GM21619 (cell line): ENCODE results near the gene OGFR.

Source experiments
- ATAC-seq: cut with Tn5 transposase; IDR thresholded peaks from one replicate; pipeline ENCODE4 v1.9.1; 2021; ENCODE audit not compliant: unreplicated experiment

Gene OGFR

DNA sequence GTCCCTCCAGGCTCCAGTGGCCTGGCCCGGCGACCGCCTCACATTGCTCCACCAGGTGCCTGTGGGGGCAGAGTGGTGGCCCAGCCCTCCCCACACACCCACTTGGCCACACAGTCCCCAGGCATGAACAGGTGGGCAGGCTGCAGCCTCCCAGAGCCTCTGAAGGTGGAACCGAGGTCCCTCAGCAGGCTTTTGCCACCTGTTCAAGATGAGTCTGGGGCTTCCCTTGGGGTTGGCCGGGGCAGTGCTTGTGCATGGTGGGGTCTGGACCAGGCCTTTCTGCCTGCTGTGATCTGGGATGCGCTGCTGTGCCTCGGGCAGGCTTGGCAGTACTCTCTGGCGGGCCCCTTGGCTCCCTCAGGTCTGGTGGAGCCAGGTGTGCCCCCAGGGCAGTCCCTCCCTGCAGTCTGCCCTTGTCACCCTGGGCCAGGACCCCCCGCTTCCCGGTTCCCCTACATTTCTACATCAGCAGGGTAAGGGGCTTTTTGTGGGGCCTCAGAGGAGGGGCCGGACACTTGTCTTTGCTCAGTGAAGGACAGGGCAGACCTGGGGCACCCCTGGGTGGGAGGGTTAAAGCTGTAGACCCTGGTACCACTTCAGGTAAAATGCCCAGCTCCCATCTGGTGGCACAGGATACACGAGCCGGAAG is 9.5 kb downstream of the OGFR start:
- no peak for ATAC-seq

- ATAC-seq = no peak
These were observed 10.1 kb downstream of the OGFR start for GRCh38 chr20:62814709-62815065.

GRCh38 chr20:62815066-62815991 is 10.7 kb downstream of the OGFR start:
- no peak for ATAC-seq

DNA sequence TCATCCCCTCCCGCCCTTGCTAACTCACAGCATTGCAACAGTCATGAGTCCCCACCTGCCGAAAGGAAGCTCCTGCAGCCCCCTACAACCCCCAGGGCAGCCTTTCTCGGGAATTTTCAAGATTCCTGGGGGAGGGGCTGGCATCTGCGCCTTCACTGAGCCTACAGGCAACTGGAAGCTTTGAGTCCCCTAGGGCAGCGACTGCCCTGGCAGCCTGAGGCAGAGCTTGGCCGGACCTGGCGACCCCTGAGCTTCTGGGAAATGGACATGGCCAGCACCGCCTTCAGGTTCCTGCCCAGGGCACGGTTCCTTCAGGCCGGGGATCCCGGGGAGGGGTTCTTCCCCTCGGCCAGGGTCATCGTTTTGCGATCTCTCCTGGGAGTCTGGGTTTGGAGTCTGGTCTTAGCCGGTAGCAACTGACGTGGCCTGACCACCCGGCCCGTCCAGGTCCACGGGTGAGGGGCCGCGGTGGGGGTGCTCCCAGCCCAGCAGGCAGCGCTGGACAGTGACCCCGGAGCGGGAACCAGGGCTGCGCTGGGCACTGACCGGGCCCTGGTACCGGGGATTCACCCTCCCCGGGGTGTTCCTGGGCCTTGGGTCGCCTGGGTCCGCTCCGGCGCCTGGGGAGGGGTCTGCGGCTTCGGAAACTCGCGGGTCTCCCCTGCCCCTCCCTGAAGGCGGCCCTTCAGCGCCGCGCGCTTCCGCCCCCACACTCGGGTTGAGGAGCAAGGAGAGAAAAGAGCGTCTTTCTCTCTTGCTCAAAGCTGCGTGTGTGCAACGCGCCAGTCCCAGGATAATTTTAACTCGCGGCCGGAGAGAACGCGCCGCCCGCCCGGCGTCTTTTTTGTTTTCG is 11.6 kb downstream of the OGFR start:
- ATAC-seq = no peak

GRCh38 chr20:62816884-62817873 is 12.5 kb downstream of the OGFR start, which contains the start of gene COL9A3:
COL9A3 (plus strand) TSS chr20:62817050; CDS start chr20:62817065, 15 bp downstream.
- no peak for ATAC-seq

DNA sequence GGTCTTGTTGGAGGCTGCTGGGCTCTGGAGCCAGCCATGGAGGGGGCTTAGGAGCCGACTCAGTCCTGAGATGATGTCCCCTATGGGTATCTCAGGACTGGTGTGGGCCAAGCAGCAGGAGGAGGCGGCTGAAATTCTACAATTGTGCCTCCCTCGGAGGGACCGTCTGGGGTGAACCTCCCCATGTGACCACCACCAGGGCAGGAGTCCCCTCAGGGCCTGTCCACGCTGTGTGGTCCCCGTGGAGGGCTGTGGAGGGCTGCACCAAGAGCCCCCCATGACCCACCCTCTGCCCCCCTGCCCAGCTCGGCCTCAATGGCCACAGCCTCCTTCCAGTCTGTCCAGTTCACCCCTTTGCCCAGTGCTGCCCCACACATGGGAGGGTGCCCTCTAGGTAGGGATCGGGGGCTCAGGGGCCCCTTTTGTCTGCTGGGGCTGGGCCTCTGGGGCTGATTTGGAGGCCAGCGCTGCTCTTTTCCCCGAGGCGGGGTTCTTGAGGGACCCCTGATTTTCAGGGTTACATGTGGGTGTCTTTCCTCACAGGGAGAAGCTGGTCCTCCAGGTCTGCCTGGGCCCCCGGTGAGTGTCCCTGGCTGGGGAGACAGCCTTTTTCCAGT is 13.4 kb downstream of the OGFR start:
- no peak for ATAC-seq

DNA sequence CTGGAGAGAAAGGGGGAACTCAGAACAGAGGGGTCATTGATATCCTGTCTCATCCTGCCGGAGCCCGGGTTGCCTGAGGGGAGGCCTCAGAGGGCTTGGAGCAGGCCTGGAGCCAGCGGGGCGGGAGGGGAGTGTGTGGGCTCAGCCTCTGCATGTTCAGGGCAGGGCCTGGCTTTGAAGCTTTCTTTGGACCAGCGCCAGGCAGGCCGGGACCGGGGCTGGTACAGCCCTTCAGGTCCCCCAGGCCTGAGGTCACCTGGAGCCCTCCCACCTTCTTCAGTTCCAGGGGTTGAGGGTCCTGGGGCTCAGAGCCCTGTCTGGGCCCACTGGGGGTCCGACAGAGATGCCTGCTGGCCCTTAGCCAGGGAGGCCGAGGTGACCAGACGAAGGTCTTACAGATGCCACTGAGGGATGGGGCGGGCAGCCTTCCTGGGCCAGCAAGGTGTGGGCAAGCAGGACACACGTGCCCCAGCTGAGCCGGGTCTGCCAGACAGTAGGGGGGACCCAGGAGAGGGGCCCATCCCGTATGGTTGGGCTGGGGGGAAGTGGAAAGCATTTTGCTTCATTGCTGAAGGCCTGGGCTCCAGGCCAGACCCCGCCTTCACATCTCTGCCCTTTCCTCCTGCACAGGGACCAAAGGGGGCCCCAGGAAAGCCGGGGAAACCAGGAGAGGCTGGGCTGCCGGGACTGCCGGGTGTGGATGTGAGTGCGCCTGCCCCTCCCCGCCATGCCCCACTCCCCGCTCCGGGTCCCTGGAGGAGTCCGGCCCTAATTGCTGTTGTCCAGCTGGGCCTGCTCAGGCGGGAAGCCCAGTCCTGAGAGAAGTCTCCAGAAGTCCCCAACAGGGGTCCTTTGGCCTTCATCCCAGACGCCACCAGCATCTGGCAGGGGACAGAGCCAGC is 14.2 kb downstream of the OGFR start:
- ATAC-seq = no peak

DNA sequence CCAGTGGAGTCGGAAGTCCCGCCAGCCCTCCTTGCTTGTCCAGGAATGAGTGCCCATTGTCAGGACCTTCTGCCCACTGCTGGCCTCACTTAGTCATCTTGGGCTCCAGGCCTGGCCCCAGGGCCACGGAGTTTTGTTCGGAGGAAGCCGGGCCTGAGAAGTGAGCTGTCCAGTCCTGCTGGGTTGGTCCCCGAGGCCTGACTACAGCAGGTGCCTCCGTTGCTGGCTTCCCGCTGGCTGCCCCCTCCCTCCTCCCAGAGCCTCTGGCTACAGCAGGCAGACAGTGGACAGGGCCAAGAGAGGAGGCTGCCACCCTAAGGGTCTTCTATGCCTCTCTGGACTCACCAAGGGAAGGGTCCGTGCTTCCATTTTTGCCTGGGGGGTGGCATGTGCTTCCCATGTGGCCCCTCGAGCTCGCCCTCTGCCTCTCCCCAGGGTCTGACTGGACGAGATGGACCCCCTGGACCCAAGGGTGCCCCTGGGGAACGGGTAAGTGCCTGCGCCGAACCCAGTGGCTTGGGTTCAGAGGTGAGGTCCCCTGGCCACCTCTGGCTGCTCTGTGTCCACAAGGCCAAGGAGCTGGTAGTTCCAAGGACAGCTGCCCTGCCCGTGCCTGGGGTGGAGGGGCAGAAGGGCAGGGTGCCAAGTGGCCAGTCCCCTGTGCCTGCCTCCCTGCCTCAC is 15.0 kb downstream of the OGFR start:
- no peak for ATAC-seq

- no peak for ATAC-seq
These were observed 15.8 kb downstream of the OGFR start for GRCh38 chr20:62820208-62820961.

- no peak for ATAC-seq
These were observed 16.5 kb downstream of the OGFR start for GRCh38 chr20:62820962-62821725.

DNA sequence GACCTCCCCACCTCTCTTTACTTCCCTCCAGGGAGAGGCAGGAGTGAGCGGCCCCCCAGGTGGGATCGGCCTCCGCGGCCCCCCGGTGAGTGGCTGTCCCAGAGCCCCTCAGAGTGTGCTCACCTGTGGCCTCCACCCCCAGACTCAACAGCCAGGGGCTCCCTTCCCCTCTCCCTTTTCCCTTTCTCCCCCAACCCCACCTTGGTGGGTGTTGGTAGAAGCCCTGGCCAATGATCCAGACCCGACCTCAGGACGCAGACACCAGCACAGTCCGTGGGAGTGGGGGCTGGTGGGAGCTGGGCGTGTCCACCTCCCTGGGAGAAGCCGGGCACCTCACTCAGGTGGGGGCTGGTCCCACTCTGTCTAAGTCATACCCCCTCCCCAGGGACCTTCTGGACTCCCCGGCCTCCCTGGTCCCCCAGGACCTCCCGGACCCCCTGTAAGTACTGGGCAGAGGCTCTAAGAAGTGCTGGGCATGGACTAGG is 17.1 kb downstream of the OGFR start:
- ATAC-seq = no peak

- ATAC-seq = no peak
These were observed 17.7 kb downstream of the OGFR start for GRCh38 chr20:62822239-62822787.

GRCh38 chr20:62822788-62823651 is 18.4 kb downstream of the OGFR start:
- ATAC-seq = no peak

DNA sequence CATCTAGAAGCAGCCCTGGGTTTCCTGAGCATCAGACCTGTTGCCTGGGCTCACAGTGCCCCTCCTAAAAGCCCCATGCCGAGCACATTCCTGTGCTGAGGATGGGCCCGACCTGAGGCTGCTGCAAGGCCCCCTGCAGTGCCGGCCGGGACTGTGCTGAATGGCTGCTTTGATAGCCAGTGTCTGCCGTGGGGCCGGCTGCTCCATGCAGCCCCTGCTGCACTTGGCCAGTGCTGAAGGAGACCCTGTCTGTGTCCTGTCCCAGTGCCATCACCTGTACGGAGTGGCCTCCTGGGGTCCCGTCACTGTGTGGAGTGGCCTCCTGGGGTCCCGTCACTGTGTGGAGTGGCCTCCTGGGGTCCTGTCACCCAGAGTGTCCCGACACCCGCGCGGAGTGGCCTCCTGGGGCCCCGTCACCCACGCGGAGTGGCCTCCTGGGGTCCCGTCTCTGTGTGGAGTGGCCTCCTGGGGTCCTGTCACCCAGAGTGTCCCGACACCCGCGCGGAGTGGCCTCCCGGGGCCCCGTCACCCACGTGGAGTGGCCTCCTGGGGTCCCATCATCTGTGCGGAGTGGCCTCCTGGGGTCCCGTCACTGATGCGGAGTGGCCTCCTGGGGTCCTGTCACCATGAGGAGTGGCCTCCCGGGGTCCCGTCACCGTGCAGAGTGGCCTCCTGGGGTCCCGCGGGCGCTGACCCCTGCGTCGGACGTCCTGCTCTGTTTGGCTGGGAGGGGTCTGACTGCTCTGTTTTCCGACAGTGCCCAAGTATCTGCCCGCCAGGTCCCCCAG is 19.2 kb downstream of the OGFR start:
- no peak for ATAC-seq
